ENCODE data around the gene COL28A1.

DNA sequence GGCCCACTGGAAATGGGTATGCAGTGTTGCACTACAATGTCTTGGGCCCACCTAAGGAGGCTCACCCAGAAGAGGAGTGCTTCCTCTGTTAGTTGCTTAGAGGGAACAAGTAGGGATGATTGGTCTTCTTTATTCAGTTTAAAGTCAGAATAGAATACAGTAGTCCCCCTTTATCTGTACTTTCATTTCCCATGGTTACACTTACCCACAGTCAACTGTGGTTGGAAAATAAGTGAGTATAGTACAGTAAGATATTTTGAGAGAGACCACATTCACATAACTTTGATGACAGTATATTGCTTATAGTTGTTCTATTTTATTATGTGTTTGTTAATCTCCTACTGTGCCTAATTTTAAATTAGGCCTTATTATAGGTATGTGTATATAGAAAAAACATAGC lies 151.4 kb downstream of the COL28A1 start:
- TF ChIP-seq, protein P1, sequence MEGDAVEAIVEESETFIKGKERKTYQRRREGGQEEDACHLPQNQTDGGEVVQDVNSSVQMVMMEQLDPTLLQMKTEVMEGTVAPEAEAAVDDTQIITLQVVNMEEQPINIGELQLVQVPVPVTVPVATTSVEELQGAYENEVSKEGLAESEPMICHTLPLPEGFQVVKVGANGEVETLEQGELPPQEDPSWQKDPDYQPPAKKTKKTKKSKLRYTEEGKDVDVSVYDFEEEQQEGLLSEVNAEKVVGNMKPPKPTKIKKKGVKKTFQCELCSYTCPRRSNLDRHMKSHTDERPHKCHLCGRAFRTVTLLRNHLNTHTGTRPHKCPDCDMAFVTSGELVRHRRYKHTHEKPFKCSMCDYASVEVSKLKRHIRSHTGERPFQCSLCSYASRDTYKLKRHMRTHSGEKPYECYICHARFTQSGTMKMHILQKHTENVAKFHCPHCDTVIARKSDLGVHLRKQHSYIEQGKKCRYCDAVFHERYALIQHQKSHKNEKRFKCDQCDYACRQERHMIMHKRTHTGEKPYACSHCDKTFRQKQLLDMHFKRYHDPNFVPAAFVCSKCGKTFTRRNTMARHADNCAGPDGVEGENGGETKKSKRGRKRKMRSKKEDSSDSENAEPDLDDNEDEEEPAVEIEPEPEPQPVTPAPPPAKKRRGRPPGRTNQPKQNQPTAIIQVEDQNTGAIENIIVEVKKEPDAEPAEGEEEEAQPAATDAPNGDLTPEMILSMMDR (IDR thresholded peaks at IDR 0.05) = no peak
- no peak for TF ChIP-seq POLR2A (IDR thresholded peaks at IDR 0.05)

Data from adrenal gland (tissue), 5 donors.